Measurements from ENCODE around the gene EXOSC7.
"Not testable (repeated sequence)": the region's sequence is repeated elsewhere in the genome, so short reads cannot be mapped to it uniquely, and the experiment has no call there.

EXOSC7 gene

GRCh38 chr3:44976002-44976815 lies at the start of gene EXOSC7, which contains the start of gene ZDHHC3:
Gene EXOSC7, plus strand, starts transcription at chr3:44976244. Its CDS starts 34 bp downstream, at chr3:44976278.
Gene ZDHHC3, minus strand, starts transcription at chr3:44976174. Its CDS starts 16,738 bp downstream, at chr3:44959436.
- peak; percentile 73 to 75 for DNase-seq (ENCODE audit: low read depth in 2 of 2)

- DNase-seq (ENCODE audit: low read depth in 2 of 2) = no peak
Observed at GRCh38 chr3:44926921-44927320, 49.1 kb upstream of the EXOSC7 start.

DNA sequence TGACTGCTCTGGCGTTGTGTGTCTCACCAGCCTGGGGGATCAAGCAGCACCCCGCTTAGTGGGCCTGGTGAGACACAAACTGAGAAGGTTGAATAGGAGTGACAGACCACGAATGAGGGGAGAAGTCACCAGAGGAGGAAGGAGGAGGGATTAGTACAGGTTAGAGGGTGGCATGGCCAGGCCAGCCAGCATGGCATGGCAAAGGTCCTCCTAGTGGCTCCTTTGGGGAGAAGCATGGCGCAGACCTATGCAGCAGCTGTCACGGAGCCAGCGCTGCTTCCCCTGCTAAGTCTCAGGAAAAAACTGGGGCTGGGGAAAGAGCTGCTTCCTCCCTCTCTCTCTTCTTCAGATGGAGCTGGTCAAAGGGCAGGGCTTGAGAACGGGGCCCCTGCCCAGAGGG lies 48.7 kb upstream of the EXOSC7 start:
- DNase-seq (ENCODE audit: low read depth in 2 of 2) = no peak

DNA sequence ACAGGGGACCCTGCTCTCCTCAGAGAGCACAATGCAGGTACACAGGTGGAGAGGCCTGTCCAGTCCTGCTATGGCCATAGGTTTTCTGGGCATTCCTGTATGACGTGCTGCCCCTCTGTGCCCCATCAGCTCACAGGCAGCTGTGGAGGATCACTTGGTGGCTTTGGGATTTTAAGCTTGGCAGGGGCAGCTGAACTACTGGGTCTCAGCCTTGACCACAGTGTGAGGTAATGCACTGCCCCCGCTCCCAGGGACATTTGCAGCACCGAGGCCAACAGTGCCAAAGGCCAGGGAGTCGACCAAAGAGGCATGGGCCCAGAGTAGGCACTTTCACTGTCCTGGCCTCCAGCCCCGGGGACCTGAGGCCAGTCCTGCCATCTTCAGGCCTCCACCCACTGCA lies 46.3 kb upstream of the EXOSC7 start:
- DNase-seq (ENCODE audit: low read depth in 2 of 2) = no peak

- no peak for DNase-seq (ENCODE audit: low read depth in 2 of 2)
Observed at GRCh38 chr3:44930911-44931310, 45.1 kb upstream of the EXOSC7 start.

DNA sequence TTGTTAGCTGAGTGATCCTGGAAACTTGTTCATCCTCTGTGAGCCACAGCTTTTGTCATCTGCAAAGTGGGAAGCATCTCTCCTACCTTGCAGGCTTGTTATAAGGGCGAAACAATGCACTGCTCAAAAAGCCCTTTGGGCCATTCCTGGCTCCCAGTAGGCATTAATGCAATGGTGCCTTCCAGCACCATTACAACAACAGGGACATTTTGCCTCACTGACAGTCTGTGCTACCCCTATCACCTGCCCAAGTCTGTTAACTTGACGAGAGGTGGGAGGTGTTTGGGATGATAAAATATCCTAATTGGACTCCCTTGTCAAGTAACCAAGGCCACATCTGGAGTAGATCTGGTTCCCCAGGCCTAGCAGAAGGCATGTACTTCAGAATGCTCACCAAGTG lies 44.3 kb upstream of the EXOSC7 start:
- no peak for DNase-seq (ENCODE audit: low read depth in 2 of 2)

GRCh38 chr3:44932271-44932670 lies 43.8 kb upstream of the EXOSC7 start:
- no peak for DNase-seq (ENCODE audit: low read depth in 2 of 2)

DNA sequence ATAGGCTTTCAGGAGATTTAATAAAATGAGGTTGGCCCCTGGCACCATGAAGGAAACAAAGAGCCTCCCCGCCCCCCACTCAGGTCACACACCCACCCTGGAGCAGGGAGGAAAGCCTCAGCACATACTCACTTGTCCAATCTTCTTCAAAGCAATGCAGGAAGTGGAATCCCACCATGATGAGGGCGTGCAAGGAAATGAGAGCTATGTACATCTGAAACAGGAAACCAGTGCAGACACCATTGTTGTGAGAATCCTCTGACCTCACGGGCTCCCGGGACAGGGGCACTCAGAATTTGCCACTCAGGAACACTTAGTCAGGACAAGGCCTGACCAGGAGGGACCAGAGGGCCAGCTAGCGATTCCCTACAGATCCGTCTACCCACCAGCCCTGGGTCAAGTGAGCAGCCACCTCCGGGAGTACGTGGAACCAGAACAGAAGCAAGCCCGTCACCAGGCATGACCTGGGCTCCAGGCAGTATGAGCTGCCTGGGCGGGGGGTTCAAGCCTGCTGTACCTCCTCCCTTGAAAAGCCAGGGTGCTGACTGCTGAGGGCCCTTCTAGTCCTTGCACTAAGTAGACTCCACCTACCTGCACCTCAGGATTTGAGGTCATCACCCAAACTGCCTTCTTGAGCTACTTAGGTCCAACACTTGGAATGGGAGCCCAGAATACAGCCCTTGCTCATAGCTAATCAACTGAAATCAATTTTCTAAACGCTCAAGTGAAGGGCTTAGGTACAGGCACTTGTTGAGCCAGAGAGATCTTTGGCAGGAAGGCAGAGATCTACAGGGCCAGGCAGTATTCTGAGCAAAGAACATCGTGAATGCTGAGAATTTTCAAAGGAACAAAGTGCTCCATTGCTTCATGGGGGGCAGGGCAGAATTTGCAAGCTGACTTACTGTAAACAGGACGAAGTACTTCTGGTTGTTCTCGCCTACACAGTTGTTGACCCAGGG lies 42.8 kb upstream of the EXOSC7 start:
- no peak for DNase-seq (ENCODE audit: low read depth in 2 of 2)

- DNase-seq (ENCODE audit: low read depth in 2 of 2) = no peak
Observed at GRCh38 chr3:44939581-44940036, 36.4 kb upstream of the EXOSC7 start.

- no peak for DNase-seq (ENCODE audit: low read depth in 2 of 2)
Observed at GRCh38 chr3:44942202-44942921, 33.7 kb upstream of the EXOSC7 start.

GRCh38 chr3:44948239-44948638 lies 27.8 kb upstream of the EXOSC7 start:
- no peak for DNase-seq (ENCODE audit: low read depth in 2 of 2)

DNA sequence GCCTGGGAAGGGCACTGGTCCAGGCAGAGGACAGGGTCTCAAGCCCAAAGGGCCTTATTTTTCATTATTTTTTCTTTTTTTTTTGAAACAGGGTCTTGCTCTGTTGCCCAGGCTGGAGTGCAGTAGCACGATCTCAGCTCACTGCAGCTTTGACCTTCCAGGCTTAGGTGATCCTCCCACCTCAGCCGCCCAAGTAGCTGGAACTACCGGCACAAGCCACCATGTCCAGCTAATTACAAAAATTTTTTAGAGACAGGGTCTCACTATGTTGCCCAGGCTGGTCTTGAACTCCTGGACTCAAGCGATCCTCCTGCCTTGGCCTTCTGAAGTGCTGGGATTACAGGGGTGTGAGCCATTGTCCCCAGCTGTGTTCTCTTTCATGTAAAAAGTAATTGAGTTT lies 26.3 kb upstream of the EXOSC7 start:
- not testable (repeated sequence) for DNase-seq (ENCODE audit: low read depth in 2 of 2)

GRCh38 chr3:44950275-44950734 lies 25.7 kb upstream of the EXOSC7 start:
- no peak for DNase-seq (ENCODE audit: low read depth in 2 of 2)

DNA sequence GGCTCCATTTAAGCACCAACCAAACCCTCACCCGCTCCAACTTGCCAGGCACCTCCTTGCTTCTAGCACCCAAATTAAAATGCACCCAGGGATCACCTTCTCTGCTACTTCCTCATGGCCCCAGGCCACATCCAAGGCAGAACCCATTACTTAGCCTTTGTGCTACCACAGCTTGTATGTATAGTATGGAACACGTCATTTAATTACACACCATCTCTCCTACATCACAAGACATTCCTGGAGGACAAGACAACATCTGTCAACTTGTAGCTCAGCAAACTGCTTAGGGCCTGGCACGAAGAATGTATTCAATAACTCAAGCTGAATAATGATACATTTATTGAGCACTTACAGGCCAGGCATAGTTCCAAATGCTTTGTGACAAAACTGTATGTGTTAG lies 23.4 kb upstream of the EXOSC7 start:
- DNase-seq (ENCODE audit: low read depth in 2 of 2) = no peak

DNA sequence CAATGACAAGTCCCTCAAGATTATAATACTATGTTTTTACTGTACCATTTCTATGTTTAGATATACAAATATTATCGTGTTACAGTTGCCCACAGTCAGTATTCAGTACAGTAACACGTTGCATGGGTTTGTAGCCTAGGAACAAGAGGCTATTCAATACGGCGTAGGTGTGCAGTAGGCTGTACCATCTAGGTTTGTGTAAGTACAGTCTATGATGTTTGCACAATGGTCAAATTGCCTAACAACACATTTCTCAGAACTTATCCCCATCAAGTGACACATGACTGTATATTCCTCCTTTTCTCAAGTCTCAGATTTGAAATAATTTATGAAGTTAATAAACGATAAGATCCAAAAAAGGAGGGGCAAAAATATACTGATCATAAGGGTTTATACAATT lies 21.7 kb upstream of the EXOSC7 start:
- DNase-seq (ENCODE audit: low read depth in 2 of 2) = no peak

GRCh38 chr3:44954962-44955361 lies 21.1 kb upstream of the EXOSC7 start:
- DNase-seq (ENCODE audit: low read depth in 2 of 2) = no peak

GRCh38 chr3:44955917-44956316 lies 20.1 kb upstream of the EXOSC7 start:
- no peak for DNase-seq (ENCODE audit: low read depth in 2 of 2)

DNA sequence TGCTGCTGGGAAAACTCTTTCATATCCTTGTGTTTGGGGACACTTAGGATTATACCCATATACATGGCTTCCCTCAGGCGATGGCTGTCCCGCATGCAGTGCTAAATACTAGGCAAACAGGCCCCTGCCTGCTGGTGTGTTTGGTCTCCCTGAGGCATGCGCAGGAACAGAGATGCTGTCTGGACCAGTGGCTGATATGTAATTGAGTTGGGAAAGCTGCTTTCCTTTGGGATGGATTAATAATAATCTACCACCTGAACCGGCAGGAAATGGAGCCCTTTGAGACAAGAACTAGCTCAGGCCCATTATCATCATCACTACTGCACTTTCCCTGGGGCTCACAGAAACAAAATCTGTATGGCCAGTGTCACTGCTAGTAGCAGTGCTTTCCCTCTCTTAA lies 18.1 kb upstream of the EXOSC7 start:
- no peak for DNase-seq (ENCODE audit: low read depth in 2 of 2)

- no peak for DNase-seq (ENCODE audit: low read depth in 2 of 2)
Observed at GRCh38 chr3:44958386-44958785, 17.7 kb upstream of the EXOSC7 start.

GRCh38 chr3:44960387-44961026 lies 15.5 kb upstream of the EXOSC7 start:
- DNase-seq (ENCODE audit: low read depth in 2 of 2) = no peak

- DNase-seq (ENCODE audit: low read depth in 2 of 2) = no peak
Observed at GRCh38 chr3:44961888-44962287, 14.2 kb upstream of the EXOSC7 start.

All from stimulated activated CD4-positive, alpha-beta T cell treated with anti-CD3 and anti-CD28 coated beads, Interleukin-12 subunit alpha, Interleukin-12 subunit beta, amount 100 ng/mL, for 24 hours (primary cell).